ENCODE results near the gene OGT.

GRCh38 chrX:71543316-71543715 lies 10.4 kb downstream of the OGT start:
- no peak for TF ChIP-seq CTCF (IDR thresholded peaks at IDR 0.05)
- no peak for TF ChIP-seq MAX (IDR thresholded peaks at IDR 0.05; ENCODE audit: low read depth)
- peak; percentile 14; the same call in 1 of the 2 replicates for TF ChIP-seq POLR2AphosphoS5 (IDR thresholded peaks at IDR 0.05; ENCODE audit: low read depth, low read length)
- TF ChIP-seq EZH2phosphoT487 (IDR thresholded peaks at IDR 0.05; ENCODE audit: borderline replicate concordance, low read depth) = no peak
